HepG2 (cell line): Measurements from ENCODE around the gene MLLT10.

Experiments
- BHLHE40 ChIP-seq: IDR thresholded peaks from 2 replicates; pipeline ENCODE4 v1.6.1; 2011; ENCODE audit warnings: low read length, improper control_type of control experiment
- CBX2 ChIP-seq, 2 experiments: fragments of 200-600 bp in 1 of 2; sonication (generic); formaldehyde crosslinking in 1 of 2; IDR thresholded peaks; 2 replicates each; pipeline versions ENCODE4 v1.7.0 to v1.8.1; 2018 to 2022; ENCODE audit warnings: low read depth in 2 of 2, low read length in 1 of 2, mild to moderate bottlenecking in 1 of 2, missing genetic modification reagents in 1 of 2
- CTCF ChIP-seq: sonication (generic); formaldehyde crosslinking; IDR thresholded peaks from 2 replicates; pipeline ENCODE4 v1.5.0; 2020; ENCODE audit warnings: mild to moderate bottlenecking, missing genetic modification reagents, moderate library complexity
- ELF1 ChIP-seq: sonication (generic); formaldehyde crosslinking; IDR thresholded peaks from 2 replicates; pipeline ENCODE4 v1.4.0; 2020; ENCODE audit warnings: missing genetic modification reagents
- ELF4 ChIP-seq: sonication (generic); formaldehyde crosslinking; IDR thresholded peaks from 2 replicates; pipeline ENCODE4 v1.5.0; 2020; ENCODE audit warnings: missing genetic modification reagents, mild to moderate bottlenecking, moderate library complexity, borderline replicate concordance
- FOXP4 ChIP-seq: sonication (generic); formaldehyde crosslinking; IDR thresholded peaks from 2 replicates; pipeline ENCODE4 v1.4.0; 2020; ENCODE audit warnings: missing genetic modification reagents
- HES4 ChIP-seq: sonication (generic); formaldehyde crosslinking; IDR thresholded peaks from 2 replicates; pipeline ENCODE4 v1.9.0; 2021; ENCODE audit warnings: mild to moderate bottlenecking, missing genetic modification reagents, borderline replicate concordance
- HNF1A ChIP-seq, 2 experiments: sonication (generic) in 1 of 2; formaldehyde crosslinking in 1 of 2; IDR thresholded peaks; 2 replicates each; pipeline versions ENCODE4 v1.4.0 to v1.6.1; 2016 to 2020; ENCODE audit warnings: borderline replicate concordance in 1 of 2, low read depth in 1 of 2, mild to moderate bottlenecking in 1 of 2, missing genetic modification reagents in 1 of 2
- HNRNPH1 ChIP-seq: fragments of 200-400 bp; formaldehyde crosslinking; optimal IDR thresholded peaks from 2 replicates; pipeline ENCODE3; 2017; ENCODE audit warnings: mild to moderate bottlenecking, low read depth, low read length
- KDM5A ChIP-seq: fragments of 200-600 bp; sonication (generic); IDR thresholded peaks from 2 replicates; pipeline ENCODE4 v1.7.0; 2018; ENCODE audit warnings: antibody characterized with exemption, mild to moderate bottlenecking, low read length, borderline replicate concordance
- SALL1 ChIP-seq: sonication (generic); formaldehyde crosslinking; IDR thresholded peaks from 2 replicates; pipeline ENCODE4 v1.8.0; 2022; ENCODE audit warnings: mild to moderate bottlenecking, missing genetic modification reagents
- SRF ChIP-seq: IDR thresholded peaks from 2 replicates; pipeline ENCODE4 v1.6.1; 2011; ENCODE audit warnings: mild to moderate bottlenecking, low read depth, low read length, moderate library complexity
- ZNF274 ChIP-seq: sonication (generic); formaldehyde crosslinking; IDR thresholded peaks from 2 replicates; pipeline ENCODE4 v1.5.1; 2020; ENCODE audit warnings: mild to moderate bottlenecking, missing genetic modification reagents

GRCh38 chr10:21515361-21516241 lies 18.4 kb upstream of the MLLT10 start:
- TF ChIP-seq FOXP4 (no peak; the same call in 1 of the 2 replicates), CTCF (CRISPR knock-in tag) (no peak), HNF1A (IDR thresholded peaks at IDR 0.05; ENCODE audit: low read depth) (no peak), HNF1A (CRISPR knock-in tag; IDR thresholded peaks at IDR 0.05; ENCODE audit: borderline replicate concordance) (no peak), KDM5A (no peak), CBX2 (IDR thresholded peaks at IDR 0.05; ENCODE audit: low read depth, low read length) (no peak), CBX2 (CRISPR knock-in tag; IDR thresholded peaks at IDR 0.05; ENCODE audit: low read depth) (no peak; the same call in 1 of the 2 replicates), SRF (no peak), SALL1 (CRISPR knock-in tag) (no peak), ZNF274 (CRISPR knock-in tag) (no peak), BHLHE40 (no peak), HNRNPH1 (no peak), HES4 (CRISPR knock-in tag) (no peak), ELF4 (no peak), ELF1 (CRISPR knock-in tag) (no peak)
